Epithelial cell of esophagus (primary cell): ENCODE data around the gene GLIPR1L2.
A peak's percentile ranks its signal among the peaks of the same experiment; 100 is the strongest.

Experiments
- DNase-seq: peaks from one replicate; pipeline ENCODE4 v3.0.0; 2010; ENCODE audit warnings: low read depth
- H3K4me3 ChIP-seq: 2 replicates; pipeline ENCODE4 v1.5.1; 2011; ENCODE audit warnings: mild to moderate bottlenecking, low read length, control low read depth
- CTCF ChIP-seq: IDR thresholded peaks from 2 replicates; pipeline ENCODE4 v1.5.1; 2011; ENCODE audit warnings: low read depth, mild to moderate bottlenecking, low read length, control low read depth, inconsistent platforms; ENCODE audit not compliant: insufficient read depth; ENCODE audit errors: missing control alignments

Gene GLIPR1L2

DNA sequence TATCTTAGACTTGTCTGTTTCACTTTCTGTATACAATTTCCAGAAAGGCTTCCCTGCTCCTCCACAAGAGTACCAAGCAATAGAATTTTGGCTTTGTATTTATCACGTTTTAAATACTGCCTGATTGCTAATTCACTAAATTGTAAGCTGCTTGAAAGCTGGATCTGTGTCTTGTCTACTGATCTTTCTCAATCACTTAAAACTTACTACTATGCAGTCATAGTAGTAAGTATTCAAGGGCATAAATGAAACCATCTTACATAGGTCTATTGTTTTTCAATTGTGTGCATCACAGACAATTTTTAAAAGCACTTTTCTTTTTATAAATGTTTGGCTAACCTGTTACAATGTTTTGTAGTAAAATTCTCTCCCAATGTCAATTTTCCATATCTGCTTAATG is 1.2 kb upstream of the GLIPR1L2 start:
- no peak overlapping the region for H3K4me3 ChIP-seq
- no peak for DNase-seq
- TF ChIP-seq CTCF: no peak

- DNase-seq: no peak
- peak overlapping the region; percentile 69 for H3K4me3 ChIP-seq
- no peak for TF ChIP-seq CTCF
Measured at GRCh38 chr12:75390156-75390898, 562 bp upstream of the GLIPR1L2 start.

DNA sequence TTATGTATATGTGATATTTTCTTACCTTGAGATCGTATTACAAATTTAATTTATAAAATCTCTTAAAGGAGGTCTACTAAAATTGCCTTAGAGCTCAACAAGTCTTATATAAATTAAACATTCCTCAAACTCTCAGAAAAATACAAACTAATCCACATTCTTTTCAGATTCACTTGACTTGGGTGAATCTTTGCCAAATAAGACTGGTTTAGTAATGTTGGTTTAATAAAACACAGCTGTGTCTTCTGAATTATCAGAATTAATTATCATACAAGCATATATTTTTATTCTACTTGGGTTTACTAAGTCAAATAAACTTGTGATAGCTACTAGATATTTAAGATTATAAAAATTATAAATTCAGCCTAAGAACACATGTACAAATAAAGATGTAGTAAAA is 13.3 kb downstream of the GLIPR1L2 start:
- TF ChIP-seq CTCF: no peak
- no peak overlapping the region for H3K4me3 ChIP-seq
- DNase-seq: no peak

DNA sequence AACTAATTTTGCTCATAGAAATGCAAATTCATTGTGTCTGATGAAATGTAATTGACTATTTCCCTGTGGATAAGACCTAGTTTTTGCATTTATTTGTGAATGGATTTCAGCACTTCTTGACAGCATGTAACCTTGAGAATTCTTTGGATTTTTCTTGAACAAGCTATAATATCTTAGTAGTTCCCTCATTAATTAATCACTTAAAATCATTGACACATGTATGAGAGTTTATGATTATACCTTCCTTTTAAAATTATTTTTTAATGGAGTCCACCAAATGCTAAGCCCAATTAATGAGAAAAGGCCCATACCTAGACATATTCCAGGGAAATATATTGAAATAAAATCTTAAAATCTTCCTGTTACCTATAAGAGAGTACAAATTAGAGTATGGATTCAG is 16.8 kb downstream of the GLIPR1L2 start:
- DNase-seq: no peak
- H3K4me3 ChIP-seq: no peak overlapping the region
- TF ChIP-seq CTCF: no peak

DNA sequence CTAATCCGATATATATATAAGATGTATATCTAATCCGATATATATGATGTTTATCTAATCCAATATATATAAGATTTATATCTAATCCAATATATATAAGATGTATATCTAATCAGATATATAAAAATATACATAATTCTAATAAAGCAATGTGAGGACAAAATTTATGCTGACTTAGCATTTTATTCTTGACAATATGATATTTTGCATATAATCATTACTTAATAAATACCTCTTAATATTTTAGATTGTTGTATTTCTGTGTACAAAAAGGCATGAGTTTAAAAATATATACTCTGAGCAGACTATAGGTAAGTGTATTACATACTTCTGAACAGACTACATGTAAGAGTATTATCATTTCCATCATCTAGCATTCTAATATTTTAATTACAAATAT is 18.9 kb downstream of the GLIPR1L2 start:
- no peak for DNase-seq
- TF ChIP-seq CTCF: no peak
- no peak overlapping the region for H3K4me3 ChIP-seq

DNA sequence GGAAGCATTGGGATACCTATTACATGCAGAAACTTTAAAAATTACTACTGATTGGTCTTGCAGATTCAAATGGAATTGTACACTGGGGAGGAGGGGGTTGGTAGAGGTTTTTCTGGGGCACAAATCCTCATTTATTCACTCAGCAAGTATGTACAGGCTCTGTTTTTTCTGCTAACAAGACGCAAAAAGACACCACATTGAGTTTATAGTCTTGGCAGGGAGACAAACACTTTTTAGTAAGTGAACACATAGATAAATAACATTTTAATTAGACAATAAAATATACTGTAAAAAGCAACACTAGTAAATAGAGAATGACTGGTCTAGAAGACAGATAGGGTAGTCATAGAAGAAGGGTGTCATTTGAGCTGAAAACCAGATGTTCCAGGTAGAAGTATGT is 23.8 kb downstream of the GLIPR1L2 start:
- no peak overlapping the region for H3K4me3 ChIP-seq
- no peak for DNase-seq
- TF ChIP-seq CTCF: no peak

- no peak for TF ChIP-seq CTCF
Measured at GRCh38 chr12:75419841-75420240, 29.0 kb downstream of the GLIPR1L2 start.

More at GRCh38 chr12:75419841-75420240, 29.0 kb downstream of the GLIPR1L2 start:
- no peak overlapping the region for H3K4me3 ChIP-seq
- DNase-seq: no peak
